Endothelial cell of umbilical vein (primary cell): ENCODE results near the gene SPACDR. TPM values are rescaled to one million over a fixed set of nuclear protein-coding genes. Genes with fewer than 3 reads are reported as not detected.

Experiments used
- BruUV-seq: library from RNA; stranded (reverse); fragments of 400-500 nt; replicated peaks from 2 replicates; lab custom pipeline; 2021; lab: Mats Ljungman, UMichigan
- CTCF ChIA-PET: fragments of 300-600, 350-600 bp; sonication (Branson Sonifier 250); formaldehyde crosslinking; loops from one replicate; lab custom pipeline; 2021; ENCODE audit warnings: antibody characterized with exemption, inconsistent platforms; lab: Charles Lee
- POLR2A ChIA-PET: fragments of 300-600, 350-600 bp; sonication (Branson Sonifier 250); formaldehyde crosslinking; loops from one replicate; lab custom pipeline; 2021; ENCODE audit warnings: antibody characterized with exemption, inconsistent platforms; lab: Charles Lee
- DNase-seq: peaks from one replicate; pipeline ENCODE4 v3.0.0-alpha.2; 2011; ENCODE audit warnings: low read depth, low spot score
- FAIRE-seq: peaks from 2 replicates; lab custom pipeline; 2011; peaks lifted over from hg19 to GRCh38; lab: Jason Lieb, UNC
- H2AFZ ChIP-seq: 2 replicates; pipeline ENCODE4 v1.6.0; 2012; ENCODE audit warnings: low read depth, low read length, control low read depth, inconsistent platforms
- H3K27ac ChIP-seq: 2 replicates; pipeline ENCODE4 v1.5.1; 2011; ENCODE audit warnings: low read depth, mild to moderate bottlenecking, control low read depth, low read length, moderate library complexity; ENCODE audit not compliant: insufficient read depth
- H3K27me3 ChIP-seq, 2 experiments: 2 replicates each; pipeline versions ENCODE4 v1.6.0 to v1.6.1; 2011; ENCODE audit warnings: low read length in 2 of 2, mixed read lengths in 1 of 2; ENCODE audit not compliant: control insufficient read depth in 2 of 2, insufficient read depth in 2 of 2
- H3K36me3 ChIP-seq, 2 experiments: 2 replicates in 1 of 2; 3 replicates in 1 of 2; pipeline ENCODE4 v1.5.1; 2011; ENCODE audit warnings: low read length in 2 of 2, mild to moderate bottlenecking in 1 of 2, moderate library complexity in 1 of 2; ENCODE audit not compliant: control insufficient read depth in 2 of 2, insufficient read depth in 2 of 2; ENCODE audit errors: extremely low read depth in 1 of 2
- H3K4me1 ChIP-seq: 3 replicates; pipeline ENCODE4 v1.5.1; 2011; ENCODE audit warnings: mild to moderate bottlenecking, low read length; ENCODE audit not compliant: control insufficient read depth, insufficient read depth; ENCODE audit errors: extremely low read depth
- H3K4me2 ChIP-seq: 2 replicates; pipeline ENCODE4 v1.6.1; 2011; ENCODE audit warnings: low read length, control low read depth, mixed read lengths; ENCODE audit not compliant: insufficient read depth
- H3K4me3 ChIP-seq, 3 experiments: fragments of 200-600 bp in 1 of 3; sonication (generic), shearing (Covaris generic) in 1 of 3; replicated peaks in 1 of 3; 2 replicates each; pipeline ENCODE4 v1.5.1; 2011 to 2016; ENCODE audit warnings: control low read depth in 3 of 3, low read length in 3 of 3, mild to moderate bottlenecking in 2 of 3, inconsistent platforms in 1 of 3, low read depth in 1 of 3, moderate library complexity in 1 of 3; ENCODE audit not compliant: insufficient read depth in 1 of 3
- H3K79me2 ChIP-seq: 2 replicates; pipeline ENCODE4 v1.6.0; 2012; ENCODE audit warnings: low read length, inconsistent platforms; ENCODE audit not compliant: control insufficient read depth, insufficient read depth
- H3K9ac ChIP-seq: replicated peaks from 2 replicates; pipeline ENCODE3; 2011; ENCODE audit warnings: low read length, control low read depth; ENCODE audit not compliant: insufficient read depth; ENCODE audit errors: extremely low read depth
- H3K9me1 ChIP-seq: replicated peaks from 3 replicates; pipeline ENCODE4 v1.6.0; 2011; ENCODE audit warnings: mild to moderate bottlenecking, low read length; ENCODE audit not compliant: control insufficient read depth, insufficient read depth; ENCODE audit errors: extremely low read depth
- H3K9me3 ChIP-seq: replicated peaks from 2 replicates; pipeline ENCODE4 v1.5.1; 2012; ENCODE audit warnings: low read length, inconsistent platforms; ENCODE audit not compliant: control insufficient read depth, insufficient read depth
- H4K20me1 ChIP-seq: replicated peaks from 2 replicates; pipeline ENCODE3; 2011; ENCODE audit warnings: mild to moderate bottlenecking, low read length; ENCODE audit not compliant: control insufficient read depth, insufficient read depth; ENCODE audit errors: extremely low read depth
- EZH2 ChIP-seq: IDR thresholded peaks from 2 replicates; pipeline ENCODE4 v1.6.1; 2012; ENCODE audit warnings: borderline replicate concordance, low read depth, mild to moderate bottlenecking, moderate library complexity, low read length, inconsistent platforms; ENCODE audit not compliant: severe bottlenecking
- FOS ChIP-seq: IDR thresholded peaks from 2 replicates; pipeline ENCODE4 v1.6.1; 2011; ENCODE audit warnings: mild to moderate bottlenecking, low read length, moderate library complexity, borderline replicate concordance; ENCODE audit not compliant: insufficient read depth
- GATA2 ChIP-seq: IDR thresholded peaks from 2 replicates; pipeline ENCODE4 v1.7.0; 2011; ENCODE audit warnings: low read depth, mild to moderate bottlenecking, moderate library complexity, mixed read lengths, low read length; ENCODE audit not compliant: insufficient read length, insufficient read depth
- JUN ChIP-seq: IDR thresholded peaks from 2 replicates; pipeline ENCODE4 v1.6.1; 2011; ENCODE audit warnings: borderline replicate concordance, low read depth; ENCODE audit not compliant: insufficient read length, insufficient read depth
- MYC ChIP-seq: IDR thresholded peaks from one replicate; pipeline ENCODE4 v1.6.1; 2011; ENCODE audit warnings: mild to moderate bottlenecking, low read depth, low read length
- POLR2A ChIP-seq: IDR thresholded peaks from 2 replicates; pipeline ENCODE4 v1.6.1; 2012; ENCODE audit warnings: low read depth, mild to moderate bottlenecking, control low read depth, low read length
- POLR2AphosphoS5 ChIP-seq: IDR thresholded peaks from 2 replicates; pipeline ENCODE4 v1.6.1; 2012; ENCODE audit warnings: low read depth, mild to moderate bottlenecking, control low read depth, low read length, moderate library complexity; ENCODE audit not compliant: insufficient read depth
- dilution Hi-C: fragments of 300-500 bp; cut with MboI; formaldehyde crosslinking; loops from one replicate; pipeline ENCODE4 v1.15.0; 2019; ENCODE audit warnings: low sequenced_read_pairs; ENCODE audit not compliant: extremely low pct_ligation_motif_present
- intact Hi-C: fragments of 100-400 bp; cut with micrococcal nuclease; formaldehyde crosslinking; loops from one replicate; pipeline ENCODE4 v1.10.0; 2022
- polyA plus RNA-seq, 4 experiments: library from polyadenylated mRNA; depleted of rRNA in 3 of 4; stranded (reverse) in 3 of 4; unstranded in 1 of 4; fragments of >200 nt; gene quantifications; 2 replicates each; pipeline versions ENCODE4 v1.2.1 to v1.2.3, GENCODE V29; 2011 to 2012; ENCODE audit warnings: missing spikeins in 1 of 4
- total RNA-seq: library from RNA; stranded (reverse); gene quantifications from 2 replicates; pipeline ENCODE4 v1.2.3, GENCODE V29; 2021
- TF ChIP-seq, protein P1 (sequence below): IDR thresholded peaks from 2 replicates; pipeline ENCODE4 v1.6.1; 2011; ENCODE audit not compliant: insufficient read depth, insufficient read length
- TF ChIP-seq, protein P2 (sequence below), 2 donors: IDR thresholded peaks; 1 replicate in 1 of 2; 2 replicates in 1 of 2; pipeline ENCODE4 v1.5.1; 2011; ENCODE audit warnings: low read length in 2 of 2, mild to moderate bottlenecking in 2 of 2, moderate library complexity in 2 of 2, control low read depth in 1 of 2, inconsistent platforms in 1 of 2, low read depth in 1 of 2; ENCODE audit not compliant: insufficient read depth in 1 of 2; ENCODE audit errors: extremely low read depth in 1 of 2

SPACDR gene
- total and polyA plus RNA-seq, 2 donors (not counting 3 experiments of a cell fraction or from before 2014, with no cell fraction given) = 1.6 to 4.1 TPM

DNA sequence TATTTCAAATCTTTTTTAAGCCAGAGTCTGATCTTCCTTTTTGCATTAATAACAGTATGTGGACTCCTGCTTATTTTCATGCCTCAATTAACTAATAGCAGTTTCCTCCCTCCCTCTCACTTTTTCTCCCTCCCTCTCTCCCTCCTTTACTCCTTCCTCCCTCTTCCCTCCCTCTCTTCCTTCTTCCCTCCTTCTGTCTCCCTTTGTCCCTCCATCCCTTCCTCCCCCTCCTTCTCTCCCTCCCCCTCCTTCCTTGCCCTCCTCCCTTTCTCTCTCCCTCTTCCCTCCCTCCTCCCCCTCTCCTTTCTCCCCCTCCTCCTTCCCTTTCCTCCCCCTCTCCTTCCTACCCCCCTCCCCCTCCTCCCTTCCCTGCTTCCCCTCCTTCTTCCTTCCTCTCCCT is 37.5 kb downstream of the SPACDR start:
- Histone ChIP-seq H3K36me3 (peaks cover 0 to 3% of the 10 kb centered on the region in 2 experiments), H3K9me1 (no peaks in the 10 kb centered on the region), H3K4me1 (peaks cover 11% of the 10 kb centered on the region), H3K9ac (no peak overlapping the region), H3K27ac (no peak overlapping the region), H3K4me2 (no peak overlapping the region), H3K27me3 (peaks cover 0 to 2% of the 10 kb centered on the region in 2 experiments), H3K4me3 (no peak overlapping the region), H3K9me3 (no peaks in the 10 kb centered on the region), H4K20me1 (no peaks in the 10 kb centered on the region), H2AFZ (no peak overlapping the region), H3K79me2 (peaks cover 16% of the 10 kb centered on the region)
- no peak for FAIRE-seq
- DNase-seq = no peak
- ChIA-PET CTCF (no interaction called here), POLR2A (no interaction called here)
- intact Hi-C loops (no loop called here), dilution Hi-C loops (no loop called here)
- no TSS peak for BruUV-seq
- TF ChIP-seq, protein P1, sequence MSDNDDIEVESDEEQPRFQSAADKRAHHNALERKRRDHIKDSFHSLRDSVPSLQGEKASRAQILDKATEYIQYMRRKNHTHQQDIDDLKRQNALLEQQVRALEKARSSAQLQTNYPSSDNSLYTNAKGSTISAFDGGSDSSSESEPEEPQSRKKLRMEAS = no peak
- TF ChIP-seq JUN (no peak), MYC (no peak), POLR2A (no peak), POLR2AphosphoS5 (no peak), FOS (no peak), EZH2 (no peak), GATA2 (no peak)
- TF ChIP-seq, protein P2, sequence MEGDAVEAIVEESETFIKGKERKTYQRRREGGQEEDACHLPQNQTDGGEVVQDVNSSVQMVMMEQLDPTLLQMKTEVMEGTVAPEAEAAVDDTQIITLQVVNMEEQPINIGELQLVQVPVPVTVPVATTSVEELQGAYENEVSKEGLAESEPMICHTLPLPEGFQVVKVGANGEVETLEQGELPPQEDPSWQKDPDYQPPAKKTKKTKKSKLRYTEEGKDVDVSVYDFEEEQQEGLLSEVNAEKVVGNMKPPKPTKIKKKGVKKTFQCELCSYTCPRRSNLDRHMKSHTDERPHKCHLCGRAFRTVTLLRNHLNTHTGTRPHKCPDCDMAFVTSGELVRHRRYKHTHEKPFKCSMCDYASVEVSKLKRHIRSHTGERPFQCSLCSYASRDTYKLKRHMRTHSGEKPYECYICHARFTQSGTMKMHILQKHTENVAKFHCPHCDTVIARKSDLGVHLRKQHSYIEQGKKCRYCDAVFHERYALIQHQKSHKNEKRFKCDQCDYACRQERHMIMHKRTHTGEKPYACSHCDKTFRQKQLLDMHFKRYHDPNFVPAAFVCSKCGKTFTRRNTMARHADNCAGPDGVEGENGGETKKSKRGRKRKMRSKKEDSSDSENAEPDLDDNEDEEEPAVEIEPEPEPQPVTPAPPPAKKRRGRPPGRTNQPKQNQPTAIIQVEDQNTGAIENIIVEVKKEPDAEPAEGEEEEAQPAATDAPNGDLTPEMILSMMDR (IDR thresholded peaks at IDR 0.05; ENCODE audit: extremely low read depth in 1 of 2, insufficient read depth in 1 of 2, low read depth in 1 of 2, low read length in 2 of 2) = no peak
